CD8-positive, alpha-beta memory T cell (primary cell): ENCODE data around the gene PNMA8C. TPM values are rescaled to one million over a fixed set of nuclear protein-coding genes. Genes with fewer than 3 reads are reported as not detected.

Experiments
- CTCF ChIA-PET: fragments of 350-600 bp; sonication (Branson Sonifier 250); formaldehyde crosslinking; loops from one replicate; lab custom pipeline; 2021; ENCODE audit warnings: antibody characterized with exemption; lab: Charles Lee
- POLR2A ChIA-PET: fragments of 350-600 bp; sonication (Branson Sonifier 250); formaldehyde crosslinking; loops from one replicate; lab custom pipeline; 2021; ENCODE audit warnings: antibody characterized with exemption; lab: Charles Lee
- DNase-seq, 5 donors: peaks; one replicate each; pipeline versions ENCODE4 v3.0.0 to v3.0.0-alpha.2; 2020 to 2022; ENCODE audit warnings: mixed read lengths in 1 of 5
- H3K27ac ChIP-seq: one replicate; pipeline ENCODE4 v1.7.0; 2013; ENCODE audit warnings: low read depth, mild to moderate bottlenecking, low read length, moderate library complexity
- H3K27me3 ChIP-seq: 2 replicates; pipeline ENCODE4 v1.7.0; 2013; ENCODE audit warnings: low read length, mild to moderate bottlenecking; ENCODE audit not compliant: insufficient read depth, poor library complexity, severe bottlenecking
- H3K36me3 ChIP-seq: 2 replicates; pipeline ENCODE4 v1.7.0; 2013; ENCODE audit warnings: mild to moderate bottlenecking, low read length, moderate library complexity; ENCODE audit not compliant: insufficient read depth
- H3K4me1 ChIP-seq: 2 replicates; pipeline ENCODE4 v1.7.0; 2013; ENCODE audit warnings: mild to moderate bottlenecking, low read length, moderate library complexity; ENCODE audit not compliant: insufficient read depth
- H3K4me3 ChIP-seq: 2 replicates; pipeline ENCODE4 v1.7.0; 2013; ENCODE audit warnings: mild to moderate bottlenecking, low read length
- H3K9me3 ChIP-seq: 2 replicates; pipeline ENCODE4 v1.7.0; 2013; ENCODE audit warnings: mild to moderate bottlenecking, low read length
- H3K27ac Mint-ChIP-seq, 8 donors: one replicate each; pipeline ENCODE4 v1.8.0; 2020 to 2021; ENCODE audit warnings: mixed read lengths in 8 of 8, mild to moderate bottlenecking in 6 of 8, inconsistent platforms in 3 of 8, moderate library complexity in 3 of 8
- H3K27me3 Mint-ChIP-seq, 2 donors: one replicate each; pipeline ENCODE4 v1.8.0; 2020 to 2021; ENCODE audit warnings: mixed read lengths in 2 of 2, mild to moderate bottlenecking in 1 of 2, moderate library complexity in 1 of 2
- H3K36me3 Mint-ChIP-seq, 3 donors: one replicate each; pipeline ENCODE4 v1.8.0; 2020 to 2021; ENCODE audit warnings: mixed read lengths in 3 of 3, inconsistent platforms in 1 of 3, mild to moderate bottlenecking in 1 of 3
- H3K4me1 Mint-ChIP-seq, 3 donors: one replicate each; pipeline ENCODE4 v1.8.0; 2020 to 2021; ENCODE audit warnings: mixed read lengths in 3 of 3, inconsistent platforms in 1 of 3, mild to moderate bottlenecking in 1 of 3
- H3K4me3 Mint-ChIP-seq, 7 donors: one replicate each; pipeline ENCODE4 v1.8.0; 2020 to 2021; ENCODE audit warnings: mixed read lengths in 7 of 7, mild to moderate bottlenecking in 6 of 7, moderate library complexity in 4 of 7, inconsistent platforms in 2 of 7
- H3K9me3 Mint-ChIP-seq, 5 donors: one replicate each; pipeline ENCODE4 v1.8.0; 2020 to 2022; ENCODE audit warnings: mixed read lengths in 5 of 5, mild to moderate bottlenecking in 3 of 5, moderate library complexity in 2 of 5, inconsistent platforms in 1 of 5
- polyA plus RNA-seq: library from polyadenylated mRNA; unstranded; fragments of 300-500 nt; fragmentation: Illumina TruSeq; gene quantifications from one replicate; pipeline ENCODE4 v1.2.3, GENCODE V29; 2021
- total RNA-seq, 2 experiments: library from RNA; stranded (reverse); gene quantifications; one replicate each; pipeline ENCODE4 v1.2.3, GENCODE V29; 2021

Gene PNMA8C
- total and polyA plus RNA-seq, 3 experiments from 2014 or later, result not detected

DNA sequence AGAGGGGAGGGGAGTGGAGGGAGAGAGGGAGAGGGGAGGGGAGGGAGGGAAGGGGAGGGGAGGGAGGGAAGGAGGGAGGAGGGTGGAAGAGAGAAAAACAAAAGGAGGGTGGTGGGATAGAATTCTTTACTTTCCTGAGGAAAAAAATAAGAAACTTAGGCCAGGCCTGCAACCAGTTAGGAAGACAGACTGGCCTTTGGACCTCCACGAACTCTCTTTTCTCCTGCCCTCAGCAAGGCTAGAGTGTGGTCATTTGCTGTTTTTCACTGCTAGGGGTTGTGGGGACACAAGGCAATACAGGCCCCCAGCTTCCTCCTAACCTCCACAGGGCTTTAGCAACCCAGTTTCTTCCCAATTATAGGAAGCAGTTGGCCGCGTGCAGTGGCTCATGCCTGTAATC lies 19.5 kb downstream of the PNMA8C start:
- no peak for DNase-seq
- Histone ChIP-seq H3K4me1 (peaks cover 8% of the 10 kb centered on the region), H3K36me3 (no peaks in the 10 kb centered on the region), H3K27ac (no peak overlapping the region), H3K9me3 (no peaks in the 10 kb centered on the region), H3K27me3 (peaks cover 40% of the 10 kb centered on the region), H3K4me3 (no peak overlapping the region)
- ChIA-PET POLR2A (no interaction called here), CTCF (no interaction called here)
- Mint-ChIP-seq H3K27me3 (peaks cover 61 to 77% of the 10 kb centered on the region in 2 donors), H3K36me3 (no peaks in the 10 kb centered on the region), H3K4me1 (peaks cover 8 to 21% (median 17%) of the 10 kb centered on the region in 3 donors), H3K27ac (no peak overlapping the region), H3K9me3 (peaks cover 0 to 2% (median 0%) of the 10 kb centered on the region in 5 donors), H3K4me3 (no peak overlapping the region)

DNA sequence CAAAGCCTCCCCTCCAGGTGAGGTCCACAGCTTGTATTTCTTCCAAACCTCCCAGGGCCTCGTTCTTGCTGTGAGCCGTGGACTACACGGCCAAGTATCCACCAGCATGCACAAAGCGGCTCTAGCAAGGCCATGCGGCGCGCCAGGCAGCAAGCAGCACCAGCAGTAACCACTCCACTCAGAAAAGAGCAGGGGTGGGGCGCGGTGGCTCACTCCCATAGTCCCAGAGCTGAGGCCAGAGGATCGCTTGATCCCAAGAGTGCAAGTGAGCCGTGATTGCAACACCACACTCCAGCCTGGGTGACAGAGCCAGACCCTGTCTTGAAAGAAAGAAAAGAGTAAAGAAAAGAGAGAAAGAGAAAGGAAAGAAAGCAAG lies 20.1 kb downstream of the PNMA8C start:
- H3K4me3 Mint-ChIP-seq, result no peak overlapping the region
- ChIA-PET POLR2A (no interaction called here), CTCF (interaction anchor here (0.8 kb wide), 1 partner anchor 12 kb away, joined by 4 read pairs; no protein-coding TSS in a partner anchor)
- H3K27me3 Mint-ChIP-seq, result peaks cover 60 to 77% of the 10 kb centered on the region in 2 donors
- Histone ChIP-seq H3K27ac (no peak overlapping the region), H3K27me3 (peaks cover 41% of the 10 kb centered on the region), H3K9me3 (no peaks in the 10 kb centered on the region), H3K4me3 (no peak overlapping the region), H3K4me1 (peaks cover 14% of the 10 kb centered on the region), H3K36me3 (no peaks in the 10 kb centered on the region)
- no peak for DNase-seq
- H3K36me3 Mint-ChIP-seq, result no peaks in the 10 kb centered on the region
- peaks cover 0 to 2% (median 0%) of the 10 kb centered on the region in 5 donors for H3K9me3 Mint-ChIP-seq
- H3K4me1 Mint-ChIP-seq, result peaks cover 14 to 27% (median 23%) of the 10 kb centered on the region in 3 donors
- no peak overlapping the region for H3K27ac Mint-ChIP-seq

DNA sequence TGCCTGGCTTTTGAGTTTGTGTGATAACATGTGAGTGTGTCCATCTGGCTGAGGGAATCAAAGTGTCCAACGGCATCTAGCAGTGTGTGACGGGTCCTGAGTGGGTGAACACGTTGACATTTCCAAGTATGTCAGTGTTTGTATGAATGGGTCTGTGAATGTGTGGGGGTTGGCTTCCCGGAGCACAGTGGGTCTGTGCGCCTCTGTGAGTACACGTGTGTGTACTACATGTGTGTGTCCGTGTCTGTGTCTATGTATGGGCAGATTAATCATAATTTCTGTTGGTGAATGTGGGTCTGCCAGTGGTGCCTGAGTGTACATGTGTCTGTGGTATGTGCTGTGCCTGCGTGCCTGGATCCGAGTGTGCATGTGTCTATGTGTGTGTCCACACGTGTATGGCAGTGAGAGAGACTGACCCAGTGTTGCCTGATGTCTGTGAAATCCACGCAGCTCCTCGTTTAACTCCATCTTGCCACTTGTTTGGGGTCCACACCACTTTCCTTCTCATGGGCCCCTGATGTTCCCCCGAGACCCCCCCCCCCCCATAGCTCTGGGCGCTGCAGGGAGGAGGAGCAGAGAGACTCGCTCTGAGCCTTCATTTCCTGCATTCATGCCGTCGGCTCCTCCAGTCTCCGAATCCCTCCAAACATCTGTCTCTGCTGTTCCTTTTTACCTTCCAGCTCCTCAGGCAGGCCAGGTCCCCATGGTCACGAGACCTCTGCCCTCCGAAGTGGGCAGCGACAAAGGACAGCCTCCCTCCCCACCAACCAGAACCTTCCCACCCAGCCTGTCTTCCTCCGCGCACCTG lies 20.7 kb downstream of the PNMA8C start:
- peaks cover 15% of the 10 kb centered on the region for H3K4me1 ChIP-seq
- no peak for DNase-seq

DNA sequence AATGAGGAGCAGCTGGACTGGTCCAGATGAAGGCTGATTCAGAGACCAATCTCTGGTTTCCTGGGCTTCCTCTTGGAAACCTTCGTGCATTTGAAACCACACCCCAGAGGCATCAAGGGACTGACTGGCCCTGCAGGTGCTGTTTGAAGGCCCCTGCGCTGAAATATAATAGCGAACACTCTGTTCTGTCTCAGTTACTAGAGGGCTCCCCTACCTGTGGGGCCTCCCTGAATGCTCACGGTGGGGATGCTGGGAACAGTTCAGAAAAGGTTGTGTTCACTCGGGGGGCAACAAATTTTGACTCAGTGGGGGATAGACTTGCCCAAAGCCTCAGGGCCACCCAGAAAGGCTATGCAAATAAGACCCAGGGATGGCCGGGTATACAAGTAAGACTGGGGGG lies 21.8 kb downstream of the PNMA8C start:
- POLR2A ChIA-PET, result no interaction called here
- peaks cover 39% of the 10 kb centered on the region for H3K27me3 ChIP-seq
- H3K36me3 ChIP-seq, result no peaks in the 10 kb centered on the region
- CTCF ChIA-PET, result interaction anchor here (2.6 kb wide), 1 partner anchor 107 kb away, joined by 7 read pairs; no protein-coding TSS in a partner anchor
- H3K9me3 Mint-ChIP-seq, result peaks cover 0 to 2% (median 0%) of the 10 kb centered on the region in 5 donors
- H3K4me3 Mint-ChIP-seq, result no peak overlapping the region
- H3K27ac ChIP-seq, result no peak overlapping the region
- peaks cover 66 to 75% of the 10 kb centered on the region in 2 donors for H3K27me3 Mint-ChIP-seq
- H3K36me3 Mint-ChIP-seq, result no peaks in the 10 kb centered on the region
- H3K4me3 ChIP-seq, result no peak overlapping the region
- no peak overlapping the region for H3K27ac Mint-ChIP-seq
- DNase-seq, result no peak
- H3K4me1 Mint-ChIP-seq, result peaks cover 16 to 28% (median 24%) of the 10 kb centered on the region in 3 donors
- peaks cover 15% of the 10 kb centered on the region for H3K4me1 ChIP-seq
- H3K9me3 ChIP-seq, result no peaks in the 10 kb centered on the region

More for the DNA sequence above, 20.7 kb downstream of the PNMA8C start:
- Mint-ChIP-seq H3K4me1 (peaks cover 15 to 29% (median 24%) of the 10 kb centered on the region in 3 donors), H3K4me3 (peak overlapping the region in 1 of 7 donors; percentile 25), H3K9me3 (peaks cover 0 to 2% (median 0%) of the 10 kb centered on the region in 5 donors), H3K36me3 (no peaks in the 10 kb centered on the region), H3K27me3 (peaks cover 66 to 78% of the 10 kb centered on the region in 2 donors), H3K27ac (peak overlapping the region in 1 of 8 donors; percentile 70)
- H3K4me3 ChIP-seq, result no peak overlapping the region
- peaks cover 41% of the 10 kb centered on the region for H3K27me3 ChIP-seq
- no peak overlapping the region for H3K27ac ChIP-seq
- ChIA-PET CTCF (interaction anchor here (0.8 kb wide), 1 partner anchor 12 kb away, joined by 4 read pairs; no protein-coding TSS in a partner anchor), POLR2A (no interaction called here)
- H3K36me3 ChIP-seq, result no peaks in the 10 kb centered on the region
- H3K9me3 ChIP-seq, result no peaks in the 10 kb centered on the region

DNA sequence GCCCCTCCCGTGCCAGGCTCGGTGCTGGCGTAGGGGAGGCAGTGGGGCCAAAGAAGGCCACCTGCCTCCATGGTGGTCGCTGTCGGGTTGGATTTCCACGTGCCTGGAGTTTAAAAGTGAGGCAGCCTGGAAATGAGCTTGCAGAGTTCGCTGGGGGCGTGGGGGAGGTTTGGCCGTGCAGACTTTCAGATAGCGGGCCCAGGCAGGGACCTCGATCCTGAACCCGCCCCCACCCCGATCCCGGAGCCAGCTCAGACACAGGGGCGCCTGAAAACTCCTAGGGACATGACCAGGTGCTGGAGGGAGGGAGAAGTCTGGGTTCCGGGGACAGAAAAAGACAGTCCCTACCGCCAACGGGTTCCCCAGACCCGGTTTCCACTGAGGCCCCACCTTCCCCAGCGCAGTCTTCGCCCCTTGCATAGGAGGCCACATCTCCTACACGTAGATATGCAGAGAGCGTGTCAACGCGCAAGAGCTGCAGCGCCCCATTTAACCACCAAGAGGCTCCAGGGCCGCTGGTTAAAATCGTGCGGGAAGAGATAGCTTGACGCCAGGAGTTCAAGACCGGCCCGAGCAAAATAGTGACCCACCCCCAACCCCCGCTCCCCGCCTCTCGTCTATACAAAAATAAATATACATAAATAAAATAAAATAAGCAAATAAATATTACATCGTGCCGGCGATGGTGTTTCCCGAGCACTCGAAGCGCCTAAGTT lies 23.8 kb downstream of the PNMA8C start:
- ChIA-PET CTCF (interaction anchor here (2.6 kb wide), 1 partner anchor 109 kb away, joined by 7 read pairs; no protein-coding TSS in a partner anchor), POLR2A (interaction anchor here (0.8 kb wide), 1 partner anchor 198 kb away, joined by 3 read pairs; no protein-coding TSS in a partner anchor)
- Histone ChIP-seq H3K4me1 (peaks cover 15% of the 10 kb centered on the region), H3K36me3 (no peaks in the 10 kb centered on the region), H3K9me3 (no peaks in the 10 kb centered on the region), H3K27me3 (peaks cover 25% of the 10 kb centered on the region), H3K27ac (no peak overlapping the region), H3K4me3 (peak overlapping the region; percentile 37)
- H3K4me1 Mint-ChIP-seq, result peaks cover 16 to 28% (median 24%) of the 10 kb centered on the region in 3 donors
- no peak for DNase-seq
- H3K27ac Mint-ChIP-seq, result no peak overlapping the region
- H3K4me3 Mint-ChIP-seq, result peak overlapping the region in 6 of 7 donors; percentile 13 to 82 (median 62)
- peaks cover 0 to 2% (median 0%) of the 10 kb centered on the region in 5 donors for H3K9me3 Mint-ChIP-seq
- H3K36me3 Mint-ChIP-seq, result peaks cover 0 to 3% (median 0%) of the 10 kb centered on the region in 3 donors
- peaks cover 57 to 63% of the 10 kb centered on the region in 2 donors for H3K27me3 Mint-ChIP-seq

DNA sequence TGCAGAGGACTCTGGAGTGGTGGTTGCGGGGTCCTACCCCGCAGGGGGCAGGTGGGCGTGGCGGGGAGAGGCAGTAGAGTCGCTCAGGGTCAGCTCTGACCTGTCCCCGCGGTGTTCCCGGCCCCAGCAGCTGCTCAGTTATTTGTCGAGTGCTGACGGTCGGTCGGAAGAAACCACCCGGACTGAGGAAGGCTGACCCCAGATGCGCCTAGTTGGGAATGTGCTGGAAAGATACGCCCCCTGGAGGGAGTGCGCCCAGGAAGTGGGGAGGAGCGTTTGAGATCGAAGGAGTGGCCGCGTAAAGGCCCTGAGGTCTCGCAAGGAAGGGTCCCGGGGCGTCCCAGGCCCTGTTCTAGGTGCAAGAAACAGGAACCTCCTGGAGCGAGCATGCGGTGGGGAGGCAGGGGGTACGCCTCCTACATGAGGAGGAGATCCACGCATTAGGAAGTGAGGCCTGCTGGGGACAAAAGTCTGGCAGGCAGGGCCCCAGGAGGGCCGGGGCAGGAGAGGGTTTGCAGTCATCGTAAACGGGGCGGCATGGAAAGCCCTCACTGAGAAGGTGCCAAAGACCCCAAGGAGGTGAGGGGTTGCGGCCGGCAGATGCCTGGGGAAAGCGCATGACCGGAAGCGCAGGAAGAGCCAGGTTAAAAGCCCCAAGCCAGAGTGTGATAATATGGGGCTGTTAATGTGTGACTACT lies 24.5 kb downstream of the PNMA8C start:
- POLR2A ChIA-PET, result no interaction called here
- H3K36me3 ChIP-seq, result no peaks in the 10 kb centered on the region

DNA sequence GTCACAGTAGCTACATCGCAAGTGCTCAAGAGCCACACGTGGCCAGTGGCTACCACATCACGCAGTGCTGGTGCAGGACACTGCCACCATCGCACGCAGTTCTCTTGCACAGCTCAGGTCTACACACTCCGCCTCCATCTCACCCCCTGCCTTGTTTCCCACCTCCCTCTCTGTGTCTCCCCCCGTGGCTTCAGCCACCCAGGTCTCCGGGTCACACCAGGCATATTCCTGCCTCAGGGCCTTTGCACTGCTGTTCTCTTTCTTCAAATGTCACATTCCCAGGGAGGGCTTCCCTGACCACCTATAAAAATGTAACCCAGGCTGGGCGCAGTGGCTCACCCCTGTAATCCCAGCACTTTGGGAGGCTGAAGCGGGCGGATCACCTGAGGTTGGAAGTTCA lies 26.0 kb downstream of the PNMA8C start:
- H3K4me1 ChIP-seq, result peaks cover 15% of the 10 kb centered on the region
- H3K27me3 ChIP-seq, result peaks cover 28% of the 10 kb centered on the region
- Mint-ChIP-seq H3K27ac (no peak overlapping the region), H3K4me1 (peaks cover 14 to 19% (median 15%) of the 10 kb centered on the region in 3 donors), H3K36me3 (peaks cover 0 to 3% (median 0%) of the 10 kb centered on the region in 3 donors), H3K27me3 (peaks cover 56 to 65% of the 10 kb centered on the region in 2 donors), H3K9me3 (peaks cover 0 to 2% (median 0%) of the 10 kb centered on the region in 5 donors), H3K4me3 (peak overlapping the region in 1 of 7 donors; percentile 19)
- POLR2A ChIA-PET, result no interaction called here
- no peak overlapping the region for H3K4me3 ChIP-seq
- H3K27ac ChIP-seq, result no peak overlapping the region
- H3K9me3 ChIP-seq, result no peaks in the 10 kb centered on the region
- CTCF ChIA-PET, result interaction anchor here (0.7 to 2.5 kb wide), 4 partner anchors 11 to 111 kb away, joined by 3 to 7 read pairs (median 4); no protein-coding TSS in a partner anchor
- no peak for DNase-seq
- H3K36me3 ChIP-seq, result no peaks in the 10 kb centered on the region

More for the DNA sequence above, 24.5 kb downstream of the PNMA8C start:
- Mint-ChIP-seq H3K27me3 (peaks cover 62 to 68% of the 10 kb centered on the region in 2 donors), H3K36me3 (peaks cover 0 to 3% (median 0%) of the 10 kb centered on the region in 3 donors), H3K27ac (peak overlapping the region in 2 of 8 donors; percentile 29 to 43), H3K4me1 (peaks cover 16 to 28% (median 24%) of the 10 kb centered on the region in 3 donors), H3K9me3 (peaks cover 0 to 2% (median 0%) of the 10 kb centered on the region in 5 donors), H3K4me3 (peak overlapping the region; percentile 52 to 82 (median 59))
- H3K9me3 ChIP-seq, result no peaks in the 10 kb centered on the region
- no peak overlapping the region for H3K27ac ChIP-seq
- H3K4me3 ChIP-seq, result peak overlapping the region; percentile 37
- DNase-seq, result no peak
- CTCF ChIA-PET, result interaction anchor here (2.5 kb wide), 1 partner anchor 110 kb away, joined by 7 read pairs; no protein-coding TSS in a partner anchor
- H3K27me3 ChIP-seq, result peaks cover 28% of the 10 kb centered on the region
- peaks cover 15% of the 10 kb centered on the region for H3K4me1 ChIP-seq
